ENCODE data around the gene SLC16A12. TPM values are rescaled to one million over a fixed set of nuclear protein-coding genes. Genes with fewer than 3 reads are reported as not detected.

SLC16A12 gene
- total RNA-seq, 1 experiment from 2014 or later = 10.9 TPM

DNA sequence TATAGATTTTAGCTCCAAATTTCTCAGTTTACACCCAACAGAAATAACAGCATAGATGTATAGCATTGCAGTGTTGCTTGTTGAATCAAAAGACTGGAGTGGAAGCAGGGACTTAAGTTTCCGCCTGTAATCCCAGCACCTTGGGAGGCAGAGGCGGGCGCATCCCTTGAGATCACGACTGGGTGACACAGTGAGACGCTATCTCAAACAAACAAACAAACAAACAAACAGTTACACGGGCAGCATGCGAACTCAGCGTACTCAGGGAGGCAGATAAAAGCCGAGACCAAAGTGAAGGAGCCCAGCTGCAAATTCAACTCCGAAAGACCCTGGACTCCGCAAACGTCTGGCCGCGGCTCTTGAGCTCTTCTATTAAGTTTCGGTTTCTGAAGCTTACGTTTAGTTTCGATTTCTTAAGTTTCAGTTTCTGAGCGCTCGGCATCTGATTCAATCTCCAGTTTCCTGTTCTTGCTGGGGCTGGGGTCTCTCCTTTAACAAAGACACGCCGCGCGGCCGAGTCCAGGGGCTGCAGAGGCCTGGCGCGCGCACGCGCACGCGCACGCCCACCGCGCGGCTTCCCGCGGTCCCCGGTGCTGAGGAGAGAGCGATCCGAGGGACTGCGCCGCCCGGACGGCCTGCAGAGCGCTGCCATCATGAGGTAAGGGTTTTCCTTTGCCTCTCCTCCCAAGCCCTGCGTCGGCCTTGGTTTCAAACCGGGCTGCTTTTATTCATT is 121.1 kb downstream of the SLC16A12 start, which contains the start of gene IFIT5 (continued):
- TF ChIP-seq, protein P1, sequence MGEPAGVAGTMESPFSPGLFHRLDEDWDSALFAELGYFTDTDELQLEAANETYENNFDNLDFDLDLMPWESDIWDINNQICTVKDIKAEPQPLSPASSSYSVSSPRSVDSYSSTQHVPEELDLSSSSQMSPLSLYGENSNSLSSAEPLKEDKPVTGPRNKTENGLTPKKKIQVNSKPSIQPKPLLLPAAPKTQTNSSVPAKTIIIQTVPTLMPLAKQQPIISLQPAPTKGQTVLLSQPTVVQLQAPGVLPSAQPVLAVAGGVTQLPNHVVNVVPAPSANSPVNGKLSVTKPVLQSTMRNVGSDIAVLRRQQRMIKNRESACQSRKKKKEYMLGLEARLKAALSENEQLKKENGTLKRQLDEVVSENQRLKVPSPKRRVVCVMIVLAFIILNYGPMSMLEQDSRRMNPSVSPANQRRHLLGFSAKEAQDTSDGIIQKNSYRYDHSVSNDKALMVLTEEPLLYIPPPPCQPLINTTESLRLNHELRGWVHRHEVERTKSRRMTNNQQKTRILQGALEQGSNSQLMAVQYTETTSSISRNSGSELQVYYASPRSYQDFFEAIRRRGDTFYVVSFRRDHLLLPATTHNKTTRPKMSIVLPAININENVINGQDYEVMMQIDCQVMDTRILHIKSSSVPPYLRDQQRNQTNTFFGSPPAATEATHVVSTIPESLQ (CRISPR knock-in tag; IDR thresholded peaks at IDR 0.05) = no peak
- TF ChIP-seq, protein P2, sequence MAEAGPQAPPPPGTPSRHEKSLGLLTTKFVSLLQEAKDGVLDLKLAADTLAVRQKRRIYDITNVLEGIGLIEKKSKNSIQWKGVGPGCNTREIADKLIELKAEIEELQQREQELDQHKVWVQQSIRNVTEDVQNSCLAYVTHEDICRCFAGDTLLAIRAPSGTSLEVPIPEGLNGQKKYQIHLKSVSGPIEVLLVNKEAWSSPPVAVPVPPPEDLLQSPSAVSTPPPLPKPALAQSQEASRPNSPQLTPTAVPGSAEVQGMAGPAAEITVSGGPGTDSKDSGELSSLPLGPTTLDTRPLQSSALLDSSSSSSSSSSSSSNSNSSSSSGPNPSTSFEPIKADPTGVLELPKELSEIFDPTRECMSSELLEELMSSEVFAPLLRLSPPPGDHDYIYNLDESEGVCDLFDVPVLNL (CRISPR knock-in tag; IDR thresholded peaks at IDR 0.05; ENCODE audit: borderline replicate concordance, low read depth) = no peak

DNA sequence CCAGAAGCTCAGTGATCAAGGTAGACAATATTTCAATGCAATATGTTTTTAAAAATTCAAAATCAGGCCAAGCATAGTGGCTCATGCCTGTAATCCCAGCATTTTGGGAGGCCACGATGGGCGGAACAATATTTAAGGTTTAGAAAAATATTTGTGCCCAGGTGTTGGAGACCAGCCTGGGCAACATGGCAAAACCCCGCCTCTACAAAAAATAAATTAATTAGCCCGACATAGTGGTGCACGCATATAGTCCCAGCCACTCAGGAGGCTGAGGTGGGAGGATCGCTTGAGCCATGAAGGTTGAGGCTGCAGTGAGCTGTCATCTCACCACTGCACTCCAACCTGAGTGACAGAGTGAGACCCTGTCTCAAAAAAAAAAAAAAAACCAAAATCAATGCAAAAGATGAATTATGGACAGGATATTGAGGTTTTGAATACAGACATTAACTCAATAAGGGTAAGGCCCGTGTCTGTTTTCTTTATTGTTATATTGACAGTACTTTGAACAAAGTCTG is 121.9 kb downstream of the SLC16A12 start:
- CTCF ChIA-PET = interaction anchor here (1.4 to 2.3 kb wide), 2 partner anchors 20 to 149 kb away, joined by 3 to 5 read pairs; no protein-coding TSS in a partner anchor
- H3K4me3 Mint-ChIP-seq = peak overlapping the region; percentile 97
- no peak for TF ChIP-seq OVOL2 (CRISPR knock-in tag; IDR thresholded peaks at IDR 0.05; ENCODE audit: borderline replicate concordance)
- TF ChIP-seq, protein P3, sequence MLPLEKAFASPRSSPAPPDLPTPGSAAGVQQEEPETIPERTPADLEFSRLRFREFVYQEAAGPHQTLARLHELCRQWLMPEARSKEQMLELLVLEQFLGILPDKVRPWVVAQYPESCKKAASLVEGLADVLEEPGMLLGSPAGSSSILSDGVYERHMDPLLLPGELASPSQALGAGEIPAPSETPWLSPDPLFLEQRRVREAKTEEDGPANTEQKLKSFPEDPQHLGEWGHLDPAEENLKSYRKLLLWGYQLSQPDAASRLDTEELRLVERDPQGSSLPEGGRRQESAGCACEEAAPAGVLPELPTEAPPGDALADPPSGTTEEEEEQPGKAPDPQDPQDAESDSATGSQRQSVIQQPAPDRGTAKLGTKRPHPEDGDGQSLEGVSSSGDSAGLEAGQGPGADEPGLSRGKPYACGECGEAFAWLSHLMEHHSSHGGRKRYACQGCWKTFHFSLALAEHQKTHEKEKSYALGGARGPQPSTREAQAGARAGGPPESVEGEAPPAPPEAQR (CRISPR knock-in tag; IDR thresholded peaks at IDR 0.05) = no peak
- TF ChIP-seq, protein P4, sequence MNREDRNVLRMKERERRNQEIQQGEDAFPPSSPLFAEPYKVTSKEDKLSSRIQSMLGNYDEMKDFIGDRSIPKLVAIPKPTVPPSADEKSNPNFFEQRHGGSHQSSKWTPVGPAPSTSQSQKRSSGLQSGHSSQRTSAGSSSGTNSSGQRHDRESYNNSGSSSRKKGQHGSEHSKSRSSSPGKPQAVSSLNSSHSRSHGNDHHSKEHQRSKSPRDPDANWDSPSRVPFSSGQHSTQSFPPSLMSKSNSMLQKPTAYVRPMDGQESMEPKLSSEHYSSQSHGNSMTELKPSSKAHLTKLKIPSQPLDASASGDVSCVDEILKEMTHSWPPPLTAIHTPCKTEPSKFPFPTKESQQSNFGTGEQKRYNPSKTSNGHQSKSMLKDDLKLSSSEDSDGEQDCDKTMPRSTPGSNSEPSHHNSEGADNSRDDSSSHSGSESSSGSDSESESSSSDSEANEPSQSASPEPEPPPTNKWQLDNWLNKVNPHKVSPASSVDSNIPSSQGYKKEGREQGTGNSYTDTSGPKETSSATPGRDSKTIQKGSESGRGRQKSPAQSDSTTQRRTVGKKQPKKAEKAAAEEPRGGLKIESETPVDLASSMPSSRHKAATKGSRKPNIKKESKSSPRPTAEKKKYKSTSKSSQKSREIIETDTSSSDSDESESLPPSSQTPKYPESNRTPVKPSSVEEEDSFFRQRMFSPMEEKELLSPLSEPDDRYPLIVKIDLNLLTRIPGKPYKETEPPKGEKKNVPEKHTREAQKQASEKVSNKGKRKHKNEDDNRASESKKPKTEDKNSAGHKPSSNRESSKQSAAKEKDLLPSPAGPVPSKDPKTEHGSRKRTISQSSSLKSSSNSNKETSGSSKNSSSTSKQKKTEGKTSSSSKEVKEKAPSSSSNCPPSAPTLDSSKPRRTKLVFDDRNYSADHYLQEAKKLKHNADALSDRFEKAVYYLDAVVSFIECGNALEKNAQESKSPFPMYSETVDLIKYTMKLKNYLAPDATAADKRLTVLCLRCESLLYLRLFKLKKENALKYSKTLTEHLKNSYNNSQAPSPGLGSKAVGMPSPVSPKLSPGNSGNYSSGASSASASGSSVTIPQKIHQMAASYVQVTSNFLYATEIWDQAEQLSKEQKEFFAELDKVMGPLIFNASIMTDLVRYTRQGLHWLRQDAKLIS (CRISPR knock-in tag; IDR thresholded peaks at IDR 0.05; ENCODE audit: borderline replicate concordance) = no peak
- TF ChIP-seq, protein P1 (CRISPR knock-in tag; IDR thresholded peaks at IDR 0.05) = no peak
- no peak for TF ChIP-seq HMGA2 (CRISPR knock-in tag; IDR thresholded peaks at IDR 0.05)
- TF ChIP-seq TEAD4 (CRISPR knock-in tag; IDR thresholded peaks at IDR 0.05) = no peak
- TF ChIP-seq, protein P5, sequence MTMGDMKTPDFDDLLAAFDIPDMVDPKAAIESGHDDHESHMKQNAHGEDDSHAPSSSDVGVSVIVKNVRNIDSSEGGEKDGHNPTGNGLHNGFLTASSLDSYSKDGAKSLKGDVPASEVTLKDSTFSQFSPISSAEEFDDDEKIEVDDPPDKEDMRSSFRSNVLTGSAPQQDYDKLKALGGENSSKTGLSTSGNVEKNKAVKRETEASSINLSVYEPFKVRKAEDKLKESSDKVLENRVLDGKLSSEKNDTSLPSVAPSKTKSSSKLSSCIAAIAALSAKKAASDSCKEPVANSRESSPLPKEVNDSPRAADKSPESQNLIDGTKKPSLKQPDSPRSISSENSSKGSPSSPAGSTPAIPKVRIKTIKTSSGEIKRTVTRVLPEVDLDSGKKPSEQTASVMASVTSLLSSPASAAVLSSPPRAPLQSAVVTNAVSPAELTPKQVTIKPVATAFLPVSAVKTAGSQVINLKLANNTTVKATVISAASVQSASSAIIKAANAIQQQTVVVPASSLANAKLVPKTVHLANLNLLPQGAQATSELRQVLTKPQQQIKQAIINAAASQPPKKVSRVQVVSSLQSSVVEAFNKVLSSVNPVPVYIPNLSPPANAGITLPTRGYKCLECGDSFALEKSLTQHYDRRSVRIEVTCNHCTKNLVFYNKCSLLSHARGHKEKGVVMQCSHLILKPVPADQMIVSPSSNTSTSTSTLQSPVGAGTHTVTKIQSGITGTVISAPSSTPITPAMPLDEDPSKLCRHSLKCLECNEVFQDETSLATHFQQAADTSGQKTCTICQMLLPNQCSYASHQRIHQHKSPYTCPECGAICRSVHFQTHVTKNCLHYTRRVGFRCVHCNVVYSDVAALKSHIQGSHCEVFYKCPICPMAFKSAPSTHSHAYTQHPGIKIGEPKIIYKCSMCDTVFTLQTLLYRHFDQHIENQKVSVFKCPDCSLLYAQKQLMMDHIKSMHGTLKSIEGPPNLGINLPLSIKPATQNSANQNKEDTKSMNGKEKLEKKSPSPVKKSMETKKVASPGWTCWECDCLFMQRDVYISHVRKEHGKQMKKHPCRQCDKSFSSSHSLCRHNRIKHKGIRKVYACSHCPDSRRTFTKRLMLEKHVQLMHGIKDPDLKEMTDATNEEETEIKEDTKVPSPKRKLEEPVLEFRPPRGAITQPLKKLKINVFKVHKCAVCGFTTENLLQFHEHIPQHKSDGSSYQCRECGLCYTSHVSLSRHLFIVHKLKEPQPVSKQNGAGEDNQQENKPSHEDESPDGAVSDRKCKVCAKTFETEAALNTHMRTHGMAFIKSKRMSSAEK (CRISPR knock-in tag; IDR thresholded peaks at IDR 0.05; ENCODE audit: borderline replicate concordance) = no peak
- TF ChIP-seq PRRX2 (CRISPR knock-in tag; IDR thresholded peaks at IDR 0.05) = no peak
- no peak for TF ChIP-seq FOXJ3 (CRISPR knock-in tag; IDR thresholded peaks at IDR 0.05; ENCODE audit: borderline replicate concordance)
- TF ChIP-seq, protein P6, sequence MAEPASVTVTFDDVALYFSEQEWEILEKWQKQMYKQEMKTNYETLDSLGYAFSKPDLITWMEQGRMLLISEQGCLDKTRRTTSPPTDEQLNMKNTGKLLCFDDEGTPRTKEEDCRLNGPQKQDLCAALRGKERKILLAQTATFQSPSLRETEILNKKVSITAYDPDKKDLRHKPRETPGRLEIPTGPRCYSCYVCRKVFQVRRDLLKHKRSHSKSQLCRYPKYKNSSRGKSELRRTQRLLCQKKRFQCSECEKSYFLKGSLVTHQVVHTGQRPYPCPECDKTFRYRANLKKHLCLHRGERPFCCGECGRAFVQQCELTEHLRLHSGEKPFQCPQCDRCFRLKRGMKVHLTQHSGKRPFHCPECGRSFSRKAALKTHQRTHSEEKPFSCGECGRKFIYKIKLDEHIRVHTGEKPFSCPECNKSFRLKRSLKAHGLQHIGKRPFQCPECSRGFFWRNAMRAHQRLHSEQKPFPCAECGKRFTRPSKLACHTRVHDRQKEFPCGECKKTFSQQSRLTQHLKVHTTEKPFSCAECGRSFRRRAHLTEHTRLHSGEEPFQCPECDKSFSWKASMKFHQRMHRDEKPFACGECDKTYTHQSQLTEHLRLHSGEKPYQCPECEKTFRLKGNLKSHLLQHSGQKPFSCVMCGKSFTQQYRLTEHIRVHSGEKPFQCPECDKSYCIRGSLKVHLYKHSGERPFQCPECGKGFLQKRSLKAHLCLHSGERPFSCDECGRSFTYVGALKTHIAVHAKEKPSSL (CRISPR knock-in tag; conservative IDR thresholded peaks at IDR 0.05) = no peak
- peaks cover 13% of the 10 kb centered on the region for H3K36me3 Mint-ChIP-seq
- no peak for DNase-seq (ENCODE audit: low spot score)
- H3K27me3 Mint-ChIP-seq (ENCODE audit: low read depth) = peaks cover 27% of the 10 kb centered on the region
- no peak for ATAC-seq
- POLR2A ChIA-PET = no interaction called here
- peaks cover 19% of the 10 kb centered on the region for H3K9me3 Mint-ChIP-seq
- H3K4me1 Mint-ChIP-seq = peaks cover 18% of the 10 kb centered on the region
- no peak overlapping the region for H3K27ac Mint-ChIP-seq
